Cerebellar cortex (tissue), 1 donor: ENCODE data around the gene KIF9.
"Not testable (repeated sequence)": the region's sequence is repeated elsewhere in the genome, so short reads cannot be mapped to it uniquely, and the experiment has no call there.

Source experiments
- DNase-seq: peaks from one replicate; pipeline ENCODE4 v3.0.0-alpha.2; 2015; ENCODE audit warnings: low spot score

The KIF9 gene

GRCh38 chr3:47282424-47283192, at the start of gene KIF9, which contains the start of gene KLHL18:
Gene KIF9 (minus strand): TSS chr3:47282799. CDS start chr3:47277374, 5,425 bp downstream.
Gene KLHL18 (plus strand): TSS chr3:47282944. CDS start chr3:47282966, 22 bp downstream.
- peak; percentile 93 for DNase-seq

GRCh38 chr3:47324278-47324865, 41.8 kb upstream of the KIF9 start:
- DNase-seq, result peak; percentile 83

- DNase-seq, result no peak
These were observed 41.1 kb upstream of the KIF9 start for GRCh38 chr3:47323431-47324277.

GRCh38 chr3:47319956-47320355, 37.4 kb upstream of the KIF9 start:
- no peak for DNase-seq

- DNase-seq, result no peak
These were observed 36.3 kb upstream of the KIF9 start for GRCh38 chr3:47318916-47319315.

- DNase-seq, result not testable (repeated sequence)
These were observed 33.6 kb upstream of the KIF9 start for GRCh38 chr3:47316151-47316550.

GRCh38 chr3:47315069-47315647, 32.6 kb upstream of the KIF9 start:
- DNase-seq, result no peak

- no peak for DNase-seq
These were observed 31.6 kb upstream of the KIF9 start for GRCh38 chr3:47314056-47314764.

GRCh38 chr3:47313341-47314055, 30.9 kb upstream of the KIF9 start:
- DNase-seq, result no peak

- no peak for DNase-seq
These were observed 27.8 kb upstream of the KIF9 start for GRCh38 chr3:47310391-47310790.

GRCh38 chr3:47309231-47309630, 26.6 kb upstream of the KIF9 start:
- not testable (repeated sequence) for DNase-seq

GRCh38 chr3:47306022-47306421, 23.4 kb upstream of the KIF9 start:
- no peak for DNase-seq

GRCh38 chr3:47301456-47301855, 18.9 kb upstream of the KIF9 start:
- DNase-seq, result no peak

GRCh38 chr3:47299381-47300318, 17.1 kb upstream of the KIF9 start:
- DNase-seq, result no peak

- no peak for DNase-seq
These were observed 15.8 kb upstream of the KIF9 start for GRCh38 chr3:47298439-47298838.

- no peak for DNase-seq
These were observed 14.1 kb upstream of the KIF9 start for GRCh38 chr3:47296562-47297302.

GRCh38 chr3:47295976-47296375, 13.4 kb upstream of the KIF9 start:
- DNase-seq, result no peak

GRCh38 chr3:47295322-47295721, 12.7 kb upstream of the KIF9 start:
- DNase-seq, result no peak

GRCh38 chr3:47294392-47294791, 11.8 kb upstream of the KIF9 start:
- no peak for DNase-seq
